Measurements from ENCODE around the gene CCDC69.

The CCDC69 gene

GRCh38 chr5:151142933-151143332 lies 81.0 kb downstream of the CCDC69 start:
- DNase-seq (ENCODE audit: low spot score) = no peak

- peak; percentile 37 for DNase-seq (ENCODE audit: low spot score)
Observed at GRCh38 chr5:151141535-151141934, 82.4 kb downstream of the CCDC69 start.

- no peak for DNase-seq (ENCODE audit: low spot score)
Observed at GRCh38 chr5:151140686-151141459, 83.0 kb downstream of the CCDC69 start.

GRCh38 chr5:151139646-151140045 lies 84.2 kb downstream of the CCDC69 start:
- DNase-seq (ENCODE audit: low spot score) = no peak

GRCh38 chr5:151139015-151139414 lies 84.9 kb downstream of the CCDC69 start:
- no peak for DNase-seq (ENCODE audit: low spot score)

GRCh38 chr5:151138114-151138513 lies 85.8 kb downstream of the CCDC69 start:
- no peak for DNase-seq (ENCODE audit: low spot score)

GRCh38 chr5:151137067-151137825 lies 86.6 kb downstream of the CCDC69 start:
- no peak for DNase-seq (ENCODE audit: low spot score)

GRCh38 chr5:151134228-151134627 lies 89.7 kb downstream of the CCDC69 start:
- no peak for DNase-seq (ENCODE audit: low spot score)

DNA sequence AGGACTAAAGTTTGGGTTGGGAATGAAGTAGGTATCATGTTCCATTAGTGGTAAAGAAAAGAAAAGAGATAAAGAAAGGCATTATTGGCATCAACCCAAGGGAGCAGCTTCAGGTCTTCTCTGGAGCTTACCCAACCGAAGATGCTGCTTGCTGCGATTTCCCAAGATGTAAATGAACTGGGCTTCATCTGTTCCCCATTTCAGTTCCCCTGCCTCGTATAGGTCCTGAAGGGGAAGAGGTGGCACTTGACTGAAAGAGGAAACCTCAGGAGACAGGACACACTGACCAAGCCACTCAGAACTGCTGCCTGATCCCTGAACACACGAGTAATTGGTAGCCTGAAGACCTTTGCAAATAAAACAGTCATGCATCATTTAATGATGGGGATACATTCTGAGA lies 90.9 kb downstream of the CCDC69 start:
- DNase-seq (ENCODE audit: low spot score) = no peak
